H1 (cell line): ENCODE results near the gene DOLK. TPM values are rescaled to one million over a fixed set of nuclear protein-coding genes. Genes with fewer than 3 reads are reported as not detected.

Experiments used
- CTCF ChIA-PET: fragments of 300-600 bp; sonication (Branson Sonifier 250); formaldehyde crosslinking; loops from one replicate; lab custom pipeline; 2021; ENCODE audit not compliant: partially characterized antibody; lab: Charles Lee
- POLR2A ChIA-PET: fragments of 300-600 bp; sonication (Branson Sonifier 250); formaldehyde crosslinking; loops from one replicate; lab custom pipeline; 2021; ENCODE audit warnings: inconsistent platforms; ENCODE audit not compliant: partially characterized antibody; lab: Charles Lee
- DNase-seq, 2 experiments: peaks; one replicate each; pipeline versions ENCODE4 v3.0.0 to v3.0.0-alpha.2; 2010 to 2022; ENCODE audit warnings: low spot score in 2 of 2, low read depth in 1 of 2, mixed read lengths in 1 of 2
- FAIRE-seq: peaks from 2 replicates; lab custom pipeline; 2011; peaks lifted over from hg19 to GRCh38; lab: Jason Lieb, UNC
- H2AFZ ChIP-seq: 2 replicates; pipeline ENCODE4 v1.8.1; 2012; ENCODE audit warnings: low read length, inconsistent platforms
- H2AK5ac ChIP-seq: 2 replicates; pipeline ENCODE4 v1.6.1; 2013; ENCODE audit warnings: low read depth, low read length
- H2BK120ac ChIP-seq: replicated peaks from 2 replicates; pipeline ENCODE3; 2013; ENCODE audit warnings: low read depth, low read length, inconsistent platforms
- H2BK12ac ChIP-seq: 2 replicates; pipeline ENCODE4 v1.6.1; 2013; ENCODE audit warnings: low read depth, low read length
- H2BK15ac ChIP-seq: 2 replicates; pipeline ENCODE4 v1.6.1; 2013; ENCODE audit warnings: low read length
- H2BK20ac ChIP-seq: 2 replicates; pipeline ENCODE4 v1.6.1; 2013; ENCODE audit warnings: low read length
- H2BK5ac ChIP-seq: 2 replicates; pipeline ENCODE4 v1.6.1; 2013; ENCODE audit warnings: low read depth, low read length
- H3K14ac ChIP-seq: 2 replicates; pipeline ENCODE4 v1.6.1; 2013; ENCODE audit warnings: inconsistent platforms; ENCODE audit not compliant: insufficient read length
- H3K18ac ChIP-seq: 2 replicates; pipeline ENCODE4 v1.6.1; 2013; ENCODE audit warnings: low read length; ENCODE audit errors: extremely low read depth
- H3K23ac ChIP-seq: 2 replicates; pipeline ENCODE4 v1.6.1; 2013; ENCODE audit warnings: inconsistent platforms; ENCODE audit not compliant: insufficient read length
- H3K23me2 ChIP-seq: 2 replicates; pipeline ENCODE4 v1.6.1; 2013; ENCODE audit warnings: low read depth, low read length
- H3K27ac ChIP-seq: 2 replicates; pipeline ENCODE4 v1.6.1; 2011; ENCODE audit warnings: low read depth, low read length, inconsistent platforms
- H3K27me3 ChIP-seq, 4 experiments: replicated peaks in 1 of 4; 1 replicate in 1 of 4; 2 replicates in 3 of 4; pipeline versions ENCODE4 v1.6.1 to v1.8.1; 2011 to 2013; ENCODE audit warnings: low read length in 3 of 4, mild to moderate bottlenecking in 3 of 4, inconsistent platforms in 2 of 4, mixed read lengths in 2 of 4, moderate library complexity in 1 of 4; ENCODE audit not compliant: control insufficient read depth in 3 of 4, insufficient read depth in 3 of 4; ENCODE audit errors: extremely low read depth in 1 of 4
- H3K36me3 ChIP-seq, 4 experiments: 2 replicates each; pipeline versions ENCODE4 v1.6.1 to v1.8.1; 2011 to 2013; ENCODE audit warnings: mild to moderate bottlenecking in 4 of 4, low read length in 3 of 4, moderate library complexity in 2 of 4, control low read depth in 1 of 4, inconsistent platforms in 1 of 4; ENCODE audit not compliant: insufficient read depth in 4 of 4, control insufficient read depth in 2 of 4
- H3K4ac ChIP-seq: replicated peaks from 2 replicates; pipeline ENCODE3; 2013; ENCODE audit warnings: low read length, low read depth, mixed read lengths, inconsistent platforms; ENCODE audit not compliant: insufficient read length
- H3K4me1 ChIP-seq, 4 experiments: replicated peaks in 1 of 4; 1 replicate in 1 of 4; 2 replicates in 3 of 4; pipeline versions ENCODE4 v1.6.1 to v1.8.1; 2011 to 2013; ENCODE audit warnings: low read length in 3 of 4, inconsistent platforms in 2 of 4, mixed read lengths in 1 of 4; ENCODE audit not compliant: insufficient read depth in 4 of 4, control insufficient read depth in 3 of 4
- H3K4me2 ChIP-seq, 2 experiments: 2 replicates each; pipeline versions ENCODE4 v1.6.1 to v1.8.1; 2011 to 2013; ENCODE audit warnings: low read depth in 2 of 2, low read length in 2 of 2, control low read depth in 1 of 2, inconsistent platforms in 1 of 2, mild to moderate bottlenecking in 1 of 2; ENCODE audit not compliant: insufficient read depth in 1 of 2
- H3K4me3 ChIP-seq, 4 experiments: fragments of 200-600, 300-600 bp in 1 of 4; sonication (generic), shearing (Covaris generic), sonication (Bioruptor Twin) in 1 of 4; 2 replicates each; pipeline versions ENCODE4 v1.5.1 to v1.8.1; 2011 to 2016; ENCODE audit warnings: low read length in 4 of 4, low read depth in 3 of 4, control low read depth in 2 of 4, inconsistent platforms in 2 of 4, mild to moderate bottlenecking in 2 of 4, mixed read lengths in 1 of 4, moderate library complexity in 1 of 4; ENCODE audit not compliant: insufficient read depth in 2 of 4; ENCODE audit errors: extremely low read depth in 1 of 4
- H3K56ac ChIP-seq: replicated peaks from 2 replicates; pipeline ENCODE3; 2013; ENCODE audit warnings: low read depth, mild to moderate bottlenecking, mixed read lengths, low read length, inconsistent platforms; ENCODE audit not compliant: insufficient read length
- H3K79me1 ChIP-seq: 2 replicates; pipeline ENCODE4 v1.6.1; 2013; ENCODE audit warnings: low read depth, low read length, control low read depth
- H3K79me2 ChIP-seq, 2 experiments: 2 replicates each; pipeline versions ENCODE4 v1.6.1 to v1.8.1; 2012 to 2013; ENCODE audit warnings: low read length in 2 of 2, mild to moderate bottlenecking in 2 of 2, inconsistent platforms in 1 of 2; ENCODE audit not compliant: insufficient read depth in 2 of 2, control insufficient read depth in 1 of 2
- H3K9ac ChIP-seq, 4 experiments: replicated peaks in 1 of 4; 1 replicate in 1 of 4; 2 replicates in 3 of 4; pipeline versions ENCODE4 v1.6.1 to v1.8.1; 2011 to 2013; ENCODE audit warnings: low read depth in 3 of 4, low read length in 3 of 4, control low read depth in 2 of 4, mild to moderate bottlenecking in 2 of 4, moderate library complexity in 2 of 4, inconsistent platforms in 1 of 4; ENCODE audit errors: extremely low read depth in 1 of 4
- H3K9me3 ChIP-seq, 2 experiments: 2 replicates each; pipeline versions ENCODE4 v1.6.1 to v1.8.1; 2012 to 2013; ENCODE audit warnings: mild to moderate bottlenecking in 2 of 2, moderate library complexity in 2 of 2, control low read depth in 1 of 2, inconsistent platforms in 1 of 2, low read depth in 1 of 2, low read length in 1 of 2, mixed read lengths in 1 of 2; ENCODE audit not compliant: insufficient read depth in 2 of 2
- H4K20me1 ChIP-seq, 2 experiments: replicated peaks in 1 of 2; 2 replicates each; pipeline versions ENCODE3 to v1.8.1; 2011 to 2013; ENCODE audit warnings: inconsistent platforms in 2 of 2, low read length in 2 of 2, mild to moderate bottlenecking in 1 of 2; ENCODE audit not compliant: insufficient read depth in 2 of 2, control insufficient read depth in 1 of 2
- H4K5ac ChIP-seq: 2 replicates; pipeline ENCODE4 v1.6.1; 2013; ENCODE audit warnings: low read length, low read depth, mixed read lengths, inconsistent platforms; ENCODE audit not compliant: insufficient read length
- H4K8ac ChIP-seq: 2 replicates; pipeline ENCODE4 v1.8.0; 2013; ENCODE audit warnings: mild to moderate bottlenecking, moderate library complexity, low read length, inconsistent platforms; ENCODE audit not compliant: insufficient read depth; ENCODE audit errors: extremely low read depth
- H4K91ac ChIP-seq: replicated peaks from 2 replicates; pipeline ENCODE3; 2013; ENCODE audit warnings: low read length, mixed read lengths, inconsistent platforms; ENCODE audit not compliant: insufficient read length
- CHD2 ChIP-seq: IDR thresholded peaks from 2 replicates; pipeline ENCODE4 v1.6.1; 2012; ENCODE audit warnings: low read length, improper control_type of control experiment
- JUN ChIP-seq: IDR thresholded peaks from 2 replicates; pipeline ENCODE4 v1.6.1; 2011; ENCODE audit warnings: low read depth, mild to moderate bottlenecking, improper control_type of control experiment, low read length
- KDM5A ChIP-seq: fragments of 200-600 bp; IDR thresholded peaks from 2 replicates; pipeline ENCODE4 v1.7.1; 2012; ENCODE audit warnings: mild to moderate bottlenecking, low read length, inconsistent platforms, mixed read lengths
- RAD21 ChIP-seq, 2 experiments: IDR thresholded peaks in 1 of 2; conservative IDR thresholded peaks in 1 of 2; 2 replicates each; pipeline ENCODE4 v1.6.1; 2011; ENCODE audit warnings: low read depth in 2 of 2, low read length in 2 of 2, improper control_type of control experiment in 1 of 2, inconsistent platforms in 1 of 2, mild to moderate bottlenecking in 1 of 2, moderate library complexity in 1 of 2
- TBP ChIP-seq: IDR thresholded peaks from 2 replicates; pipeline ENCODE4 v1.6.1; 2011; ENCODE audit warnings: low read depth, low read length, improper control_type of control experiment
- TEAD4 ChIP-seq: IDR thresholded peaks from 2 replicates; pipeline ENCODE4 v1.6.1; 2012; ENCODE audit warnings: low read depth, low read length, inconsistent platforms, mixed read lengths
- YY1 ChIP-seq: IDR thresholded peaks from 2 replicates; pipeline ENCODE4 v1.6.1; 2011; ENCODE audit warnings: low read depth, mild to moderate bottlenecking, low read length
- WGBS, 2 experiments: shearing (Covaris generic) in 1 of 2; methylation state at CpG; one replicate each; pipeline versions ENCODE4 v1.1.6 to v1.1.7; 2013 to 2015; ENCODE audit warnings: low lambda C conversion rate in 2 of 2, mixed read lengths in 2 of 2, inconsistent platforms in 1 of 2, low coverage in 1 of 2, missing lambda C conversion rate in 1 of 2; ENCODE audit not compliant: insufficient replicate concordance in 2 of 2, insufficient coverage in 1 of 2, insufficient read length in 1 of 2; ENCODE audit errors: extremely low coverage in 1 of 2, missing lambda C conversion rate in 1 of 2; 5-methylcytosine and 5-hydroxymethylcytosine counted together
- polyA plus RNA-seq, 7 experiments: library from polyadenylated mRNA; depleted of rRNA in 3 of 7; stranded (reverse) in 5 of 7; unstranded in 2 of 7; fragments of >200 nt in 5 of 7; fragments of 200-250 nt in 2 of 7; gene quantifications; 1 replicate in 5 of 7; 2 replicates in 1 of 7; 4 replicates in 1 of 7; pipeline versions ENCODE4 v1.2.1 to v1.2.3, GENCODE V29; 2011 to 2013; ENCODE audit warnings: missing spikeins in 2 of 7, mixed read lengths in 2 of 7
- total RNA-seq: library from RNA; stranded (reverse); fragmentation: NEBNext Ultra II Directional; extraction: Animal tissue kit (Norgen Biotek cat#: 25700); gene quantifications from 2 replicates; pipeline ENCODE4 v1.2.1, GENCODE V29; 2021
- TF ChIP-seq, protein P1 (sequence below), 3 experiments: IDR thresholded peaks; 1 replicate in 2 of 3; 2 replicates in 1 of 3; pipeline versions ENCODE4 v1.5.1 to v1.6.1; 2011; ENCODE audit warnings: low read length in 3 of 3, mild to moderate bottlenecking in 3 of 3, inconsistent platforms in 2 of 3, low read depth in 1 of 3, moderate library complexity in 1 of 3; ENCODE audit not compliant: insufficient read depth in 1 of 3; ENCODE audit errors: control extremely low read depth in 1 of 3

DOLK gene
- total and polyA plus RNA-seq, 2 of the 8 experiments (the other 6 are each of a cell fraction or from before 2014, with no cell fraction given), result 17.2 to 44.3 TPM

DNA sequence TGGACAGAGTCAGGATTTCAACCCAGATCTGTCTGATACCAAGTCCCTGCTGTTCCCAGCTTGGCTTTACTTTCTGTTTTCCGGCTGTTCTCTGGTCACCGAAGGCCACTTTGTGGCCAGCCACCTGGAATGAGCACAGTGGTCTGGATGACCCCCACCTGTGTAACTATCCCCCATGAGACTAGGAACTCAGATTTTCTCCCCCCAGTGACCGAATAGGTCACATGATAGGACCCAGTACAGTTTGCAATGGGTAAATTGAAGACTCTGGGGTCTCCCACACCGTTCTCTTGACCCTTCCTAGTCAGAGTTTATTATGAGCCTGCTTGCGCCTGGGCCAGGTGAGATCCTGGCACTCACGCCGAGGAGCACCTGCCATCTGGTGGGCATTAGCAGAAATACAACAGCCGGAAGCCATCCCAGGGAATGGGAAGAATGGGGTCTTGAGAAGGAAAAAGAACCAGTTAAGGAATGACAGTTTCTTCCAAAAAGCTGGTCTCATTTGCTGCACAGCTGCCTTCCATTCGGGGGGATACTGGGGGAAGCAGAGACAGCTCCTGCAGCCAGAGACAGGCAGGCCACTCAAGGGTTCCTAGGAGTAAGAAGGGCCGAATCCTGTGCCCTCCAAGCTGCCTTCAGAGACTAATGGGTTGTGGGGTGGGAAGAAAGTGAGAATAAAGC, 19.5 kb downstream of the DOLK start:
- Histone ChIP-seq H3K9ac (no peak overlapping the region), H2BK5ac (peak overlapping the region; percentile 63; the same call in 1 of the 2 replicates), H4K91ac (no peak overlapping the region), H3K23me2 (no peaks in the 10 kb centered on the region), H3K9me3 (no peaks in the 10 kb centered on the region), H2BK120ac (no peak overlapping the region), H4K5ac (no peak overlapping the region), H2BK12ac (peak overlapping the region; percentile 60; the same call in 1 of the 2 replicates), H3K27me3 (no peaks in the 10 kb centered on the region), H2AFZ (peak overlapping the region; percentile 19; the same call in 1 of the 2 replicates), H3K23ac (no peak overlapping the region), H3K4me3 (no peak overlapping the region), H3K79me2 (no peaks in the 10 kb centered on the region), H2BK20ac (no peak overlapping the region), H3K27ac (peak overlapping the region; percentile 5; the same call in 1 of the 2 replicates), H3K4me2 (no peak overlapping the region), H2BK15ac (peak overlapping the region; percentile 75; the same call in 1 of the 2 replicates), H4K20me1 (peaks cover 0 to 2% of the 10 kb centered on the region in 2 experiments), H3K4me1 (no peaks in the 10 kb centered on the region; a peak in 1 of 7 replicates), H3K56ac (no peak overlapping the region), H4K8ac (peak overlapping the region; percentile 88), H3K79me1 (no peaks in the 10 kb centered on the region), H3K4ac (no peak overlapping the region), H3K36me3 (no peaks in the 10 kb centered on the region), H3K14ac (no peak overlapping the region), H2AK5ac (no peak overlapping the region), H3K18ac (no peak overlapping the region)
- peak; percentile 46 to 84 for DNase-seq
- peak; percentile 84 for FAIRE-seq
- ChIA-PET POLR2A (interaction anchor here (0.6 to 2.7 kb wide), 13 partner anchors 9 to 109 kb away, joined by 3 to 9 read pairs (median 4); partner anchors contain the start of genes ENDOG and SPOUT1), CTCF (interaction anchor here (0.5 to 9.7 kb wide), 45 partner anchors 8 to 292 kb away, joined by 3 to 139 read pairs (median 4); partner anchors contain the start of genes ENDOG, KYAT1, LRRC8A and PHYHD1)
- 37% methylated on average over 10 of the region's 10 CpGs; no CpG with 5 or more reads in 1 of the 2 experiments for WGBS, 2 experiments
- TF ChIP-seq RAD21 (IDR thresholded peaks at IDR 0.05 in 1 of 2, conservative IDR thresholded peaks at IDR 0.05 in 1 of 2; ENCODE audit: low read depth in 2 of 2, low read length in 2 of 2) (peak; percentile 94 to 95), TEAD4 (0 out of 2 replicates have a peak, but pooled peaks have one; percentile 6), CHD2 (no peak), KDM5A (no peak), JUN (no peak), TBP (peak; percentile 12; the same call in 1 of the 2 replicates), YY1 (0 out of 2 replicates have a peak, but pooled peaks have one; percentile 53)
- TF ChIP-seq, protein P1, sequence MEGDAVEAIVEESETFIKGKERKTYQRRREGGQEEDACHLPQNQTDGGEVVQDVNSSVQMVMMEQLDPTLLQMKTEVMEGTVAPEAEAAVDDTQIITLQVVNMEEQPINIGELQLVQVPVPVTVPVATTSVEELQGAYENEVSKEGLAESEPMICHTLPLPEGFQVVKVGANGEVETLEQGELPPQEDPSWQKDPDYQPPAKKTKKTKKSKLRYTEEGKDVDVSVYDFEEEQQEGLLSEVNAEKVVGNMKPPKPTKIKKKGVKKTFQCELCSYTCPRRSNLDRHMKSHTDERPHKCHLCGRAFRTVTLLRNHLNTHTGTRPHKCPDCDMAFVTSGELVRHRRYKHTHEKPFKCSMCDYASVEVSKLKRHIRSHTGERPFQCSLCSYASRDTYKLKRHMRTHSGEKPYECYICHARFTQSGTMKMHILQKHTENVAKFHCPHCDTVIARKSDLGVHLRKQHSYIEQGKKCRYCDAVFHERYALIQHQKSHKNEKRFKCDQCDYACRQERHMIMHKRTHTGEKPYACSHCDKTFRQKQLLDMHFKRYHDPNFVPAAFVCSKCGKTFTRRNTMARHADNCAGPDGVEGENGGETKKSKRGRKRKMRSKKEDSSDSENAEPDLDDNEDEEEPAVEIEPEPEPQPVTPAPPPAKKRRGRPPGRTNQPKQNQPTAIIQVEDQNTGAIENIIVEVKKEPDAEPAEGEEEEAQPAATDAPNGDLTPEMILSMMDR (IDR thresholded peaks at IDR 0.05; ENCODE audit: control extremely low read depth in 1 of 3, insufficient read depth in 1 of 3, low read depth in 1 of 3, low read length in 3 of 3), result peak; percentile 87 to 95 (median 90)
